Measurements from ENCODE around the gene RALGPS1.

The RALGPS1 gene

GRCh38 chr9:127027694-127028093, 113.1 kb downstream of the RALGPS1 start:
- no peak for DNase-seq

- no peak for DNase-seq
Observed at GRCh38 chr9:127029548-127029947, 115.0 kb downstream of the RALGPS1 start.

- no peak for DNase-seq
Observed at GRCh38 chr9:127030814-127031740, 116.5 kb downstream of the RALGPS1 start.

- DNase-seq: no peak
Observed at GRCh38 chr9:127032256-127032655, 117.7 kb downstream of the RALGPS1 start.

- DNase-seq: no peak
Observed at GRCh38 chr9:127033061-127033460, 118.5 kb downstream of the RALGPS1 start.

GRCh38 chr9:127033789-127034188, 119.2 kb downstream of the RALGPS1 start:
- DNase-seq: no peak

GRCh38 chr9:127034691-127035090, 120.1 kb downstream of the RALGPS1 start:
- DNase-seq: no peak

GRCh38 chr9:127035423-127035822, 120.8 kb downstream of the RALGPS1 start:
- no peak for DNase-seq

- DNase-seq: no peak
Observed at GRCh38 chr9:127035948-127036347, 121.4 kb downstream of the RALGPS1 start.

GRCh38 chr9:127036437-127036836, 121.9 kb downstream of the RALGPS1 start:
- no peak for DNase-seq

GRCh38 chr9:127038531-127038930, 123.9 kb downstream of the RALGPS1 start:
- no peak for DNase-seq

GRCh38 chr9:127039492-127039891, 124.9 kb downstream of the RALGPS1 start:
- DNase-seq: no peak

GRCh38 chr9:127045148-127045547, 130.6 kb downstream of the RALGPS1 start:
- no peak for DNase-seq

GRCh38 chr9:127047971-127048370, 133.4 kb downstream of the RALGPS1 start:
- DNase-seq: no peak

GRCh38 chr9:127049044-127049443, 134.5 kb downstream of the RALGPS1 start:
- no peak for DNase-seq

GRCh38 chr9:127049581-127049980, 135.0 kb downstream of the RALGPS1 start:
- DNase-seq: no peak

- no peak for DNase-seq
Observed at GRCh38 chr9:127050152-127050551, 135.6 kb downstream of the RALGPS1 start.

- no peak for DNase-seq
Observed at GRCh38 chr9:127050591-127051001, 136.0 kb downstream of the RALGPS1 start.

- no peak for DNase-seq
Observed at GRCh38 chr9:127051881-127052595, 137.5 kb downstream of the RALGPS1 start.

GRCh38 chr9:127053057-127053821, 138.7 kb downstream of the RALGPS1 start:
- DNase-seq: no peak

- no peak for DNase-seq
Observed at GRCh38 chr9:127053960-127054359, 139.4 kb downstream of the RALGPS1 start.

- no peak for DNase-seq
Observed at GRCh38 chr9:127055745-127056402, 141.3 kb downstream of the RALGPS1 start.

GRCh38 chr9:127056446-127056845, 141.9 kb downstream of the RALGPS1 start:
- DNase-seq: no peak

All from NCI-H2081 treated with DMSO at 0.1 percent for 48 hours (cell line).